Measurements from ENCODE around the gene RFK.

GRCh38 chr9:76390656-76391055 is 3.6 kb downstream of the RFK start:
- TF ChIP-seq ZNF445 (CRISPR knock-in tag; IDR thresholded peaks at IDR 0.05; ENCODE audit: low read depth) (no peak), ELK1 (CRISPR knock-in tag; IDR thresholded peaks at IDR 0.05) (no peak), SIN3A (IDR thresholded peaks at IDR 0.05; ENCODE audit: borderline replicate concordance in 2 of 2, control insufficient read depth in 1 of 2, low read depth in 2 of 2, low read length in 2 of 2) (no peak), EZH2 (IDR thresholded peaks at IDR 0.05; ENCODE audit: borderline replicate concordance, low read depth, low read length) (no peak), TSC22D4 (tag; IDR thresholded peaks at IDR 0.05) (no peak)
